GM12878 (cell line): ENCODE results near the gene PI4KA. TPM values are rescaled to one million over a fixed set of nuclear protein-coding genes. Genes with fewer than 3 reads are reported as not detected.

Experiments
- ATAC-seq: fragments of 200-7000 bp; cut with Tn5 transposase; 3 replicates; pipeline ENCODE4 v1.9.1; 2020; ENCODE audit warnings: mild to moderate bottlenecking, moderate library complexity
- BruUV-seq: library from RNA; stranded (reverse); fragments of 400-500 nt; replicated peaks from 2 replicates; lab custom pipeline; 2021; lab: Mats Ljungman, UMichigan
- CTCF ChIA-PET: fragments of 300-600 bp; sonication (Branson Sonifier 250); formaldehyde crosslinking; extraction: SDS; loops from one replicate; lab custom pipeline; 2021; ENCODE audit warnings: inconsistent platforms; lab: Yijun Ruan, JAX
- POLR2A ChIA-PET: fragments of 350-600 bp; formaldehyde crosslinking; extraction: SDS; loops from one replicate; lab custom pipeline; 2021; ENCODE audit warnings: inconsistent platforms; lab: Charles Lee
- RAD21 ChIA-PET: fragments of 300-600 bp; sonication (Branson Sonifier 250); formaldehyde crosslinking; loops from one replicate; lab custom pipeline; 2023; ENCODE audit warnings: antibody characterized with exemption; ENCODE audit not compliant: unreplicated experiment; lab: Charles Lee
- SMC1A ChIA-PET: fragments of 300-600 bp; sonication (Branson Sonifier 250); formaldehyde crosslinking; loops from one replicate; lab custom pipeline; 2023; ENCODE audit not compliant: unreplicated experiment, uncharacterized antibody; lab: Charles Lee
- DNase-seq: peaks from one replicate; pipeline ENCODE4 v3.0.0-alpha.2; 2011; ENCODE audit warnings: low read depth, low spot score
- FAIRE-seq: peaks from 3 replicates; lab custom pipeline; 2011; peaks lifted over from hg19 to GRCh38; lab: Jason Lieb, UNC
- H2AFZ ChIP-seq: 2 replicates; pipeline ENCODE4 v1.6.0; 2011; ENCODE audit warnings: low read depth, low read length, control low read depth; ENCODE audit not compliant: control insufficient read depth
- H3K27ac ChIP-seq: 2 replicates; pipeline ENCODE4 v1.5.1; 2011; ENCODE audit warnings: control low read depth; ENCODE audit not compliant: control insufficient read depth, insufficient read depth
- H3K27me3 ChIP-seq, 2 experiments: replicated peaks in 1 of 2; 2 replicates each; pipeline versions ENCODE4 v1.6.0 to v1.6.1; 2011; ENCODE audit warnings: low read length in 1 of 2; ENCODE audit not compliant: control insufficient read depth in 2 of 2, insufficient read depth in 2 of 2
- H3K36me3 ChIP-seq, 2 experiments: 2 replicates each; pipeline ENCODE4 v1.5.1; 2011; ENCODE audit warnings: low read length in 1 of 2; ENCODE audit not compliant: control insufficient read depth in 2 of 2, insufficient read depth in 2 of 2
- H3K4me1 ChIP-seq: 2 replicates; pipeline ENCODE4 v1.6.1; 2011; ENCODE audit warnings: mild to moderate bottlenecking, low read length, moderate library complexity, mixed read lengths; ENCODE audit not compliant: control insufficient read depth, insufficient read depth
- H3K4me2 ChIP-seq: 2 replicates; pipeline ENCODE4 v1.6.0; 2011; ENCODE audit warnings: control low read depth; ENCODE audit not compliant: control insufficient read depth, insufficient read depth
- H3K4me3 ChIP-seq: fragments of 200-600 bp; sonication (generic); 2 replicates; pipeline ENCODE4 v1.5.1; 2016
- H3K79me2 ChIP-seq: 2 replicates; pipeline ENCODE4 v1.6.0; 2011; ENCODE audit warnings: low read length; ENCODE audit not compliant: control insufficient read depth, insufficient read depth
- H3K9ac ChIP-seq: 2 replicates; pipeline ENCODE4 v1.8.0; 2011; ENCODE audit warnings: low read length, control low read depth, mixed read lengths; ENCODE audit not compliant: control insufficient read depth, insufficient read depth
- H3K9me3 ChIP-seq: replicated peaks from 3 replicates; pipeline ENCODE4 v1.5.1; 2011; ENCODE audit warnings: mild to moderate bottlenecking, low read length; ENCODE audit not compliant: control insufficient read depth, insufficient read depth
- H4K20me1 ChIP-seq: 2 replicates; pipeline ENCODE4 v1.6.0; 2011; ENCODE audit not compliant: control insufficient read depth, insufficient read depth
- BCL11A ChIP-seq: IDR thresholded peaks from 2 replicates; pipeline ENCODE4 v1.6.1; 2011; ENCODE audit warnings: low read depth, low read length
- HDAC2 ChIP-seq: fragments of 200-600 bp; sonication (generic); IDR thresholded peaks from 2 replicates; pipeline ENCODE4 v1.6.1; 2017
- MYB ChIP-seq: fragments of 150-350 bp; IDR thresholded peaks from 2 replicates; pipeline ENCODE4 v1.6.1; 2014; ENCODE audit warnings: mild to moderate bottlenecking, low read depth, low read length, borderline replicate concordance
- NRF1 ChIP-seq: conservative IDR thresholded peaks from 2 replicates; pipeline ENCODE4 v1.6.1; 2011; ENCODE audit warnings: mild to moderate bottlenecking, low read depth, low read length, improper control_type of control experiment
- SMAD1 ChIP-seq: fragments of 450-650 bp; IDR thresholded peaks from 2 replicates; pipeline ENCODE4 v1.6.1; 2018; ENCODE audit warnings: mild to moderate bottlenecking, low read depth; ENCODE audit not compliant: partially characterized antibody
- WRNIP1 ChIP-seq: IDR thresholded peaks from 2 replicates; pipeline ENCODE4 v1.6.1; 2011; ENCODE audit warnings: low read depth, low read length, improper control_type of control experiment, borderline replicate concordance
- WGBS: methylation state at CpG from one replicate; pipeline ENCODE4 v1.1.6; 2016; ENCODE audit warnings: low lambda C conversion rate; ENCODE audit not compliant: insufficient replicate concordance, insufficient coverage; ENCODE audit errors: missing lambda C conversion rate; 5-methylcytosine and 5-hydroxymethylcytosine counted together
- in situ Hi-C: fragments of 300-500 bp; cut with MboI; formaldehyde crosslinking; loops from 9 replicates; pipeline ENCODE4 v1.14.3; 2018; ENCODE audit warnings: mixed read lengths
- intact Hi-C: fragments of 100-400 bp; cut with micrococcal nuclease; formaldehyde crosslinking; loops from one replicate; pipeline ENCODE4 v1.14.2; 2022; ENCODE audit not compliant: unreplicated experiment
- polyA plus RNA-seq, 11 experiments: library from polyadenylated mRNA; depleted of rRNA in 4 of 11; unstranded in 6 of 11; stranded (reverse) in 5 of 11; fragments of >200 nt; fragmentation: Nextera tagmentation in 4 of 11; fragmentation: Illumina TruSeq in 1 of 11; extraction: Ambion mirVana in 4 of 11; extraction: Trizol in 1 of 11; gene quantifications; 1 replicate in 1 of 11; 2 replicates in 10 of 11; pipeline versions ENCODE4 v1.2.1 to v1.2.3, GENCODE V29; 2011 to 2016; ENCODE audit warnings: inconsistent platforms in 2 of 11, missing spikeins in 2 of 11, low read depth in 1 of 11
- total RNA-seq, 4 experiments: library from RNA; depleted of rRNA in 3 of 4; stranded (reverse); fragments of >200 nt in 3 of 4; fragmentation: Illumina TruSeq in 1 of 4; extraction: Trizol in 1 of 4; gene quantifications; 2 replicates each; pipeline versions ENCODE4 v1.2.1 to v1.2.3, GENCODE V29; 2013 to 2021
- TF ChIP-seq, protein P1 (sequence below): IDR thresholded peaks from 2 replicates; pipeline ENCODE4 v1.6.1; 2012; ENCODE audit warnings: low read depth, low read length, improper control_type of control experiment
- TF ChIP-seq, protein P2 (sequence below): fragments of 150-350 bp; IDR thresholded peaks from 2 replicates; pipeline ENCODE4 v1.6.1; 2016; ENCODE audit warnings: low read depth, low read length
- TF ChIP-seq, protein P3 (sequence below): fragments of 450-650 bp; IDR thresholded peaks from 2 replicates; pipeline ENCODE4 v1.6.1; 2017; ENCODE audit warnings: mild to moderate bottlenecking

The PI4KA gene
- total and polyA plus RNA-seq, 10 of the 15 experiments (the other 5 are each of a cell fraction or from before 2014, with no cell fraction given): 4.2 to 78.4 (median 42.1) TPM

DNA sequence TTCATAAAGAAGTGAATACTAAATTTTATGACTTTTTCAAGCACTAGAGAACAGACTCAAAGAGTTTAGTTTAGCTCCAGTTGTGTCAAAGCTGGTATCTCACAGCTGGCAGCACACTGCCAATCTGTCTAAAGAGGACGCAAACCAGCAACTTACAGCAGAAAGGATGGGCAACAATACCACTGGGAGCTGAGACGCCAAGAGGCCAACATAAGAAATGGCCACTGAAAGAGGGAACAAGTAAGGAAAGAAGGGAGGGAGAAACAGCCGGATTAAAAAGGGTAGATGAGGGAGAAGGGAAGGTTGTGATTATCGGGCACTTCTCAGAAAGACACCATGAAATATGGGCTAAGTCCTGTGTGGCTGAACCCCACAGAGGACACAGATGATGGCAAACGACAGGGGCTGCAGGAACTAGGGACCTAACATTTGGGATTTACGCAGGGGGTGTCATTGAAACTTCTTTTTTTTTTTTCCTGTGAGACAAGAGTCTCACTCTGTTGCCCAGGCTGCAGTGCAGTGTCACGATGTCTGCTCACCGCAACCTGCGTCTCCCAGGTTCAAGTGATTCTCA, 43.0 kb downstream of the PI4KA start:
- RAD21 ChIA-PET: interaction anchor here (0.9 kb wide), 1 partner anchor 9 kb away, joined by 4 read pairs; no protein-coding TSS in a partner anchor
- SMC1A ChIA-PET: no interaction called here
- no peak for FAIRE-seq
- WGBS: 83% methylated on average over 9 of the region's 9 CpGs
- Histone ChIP-seq H4K20me1 (no peaks in the 10 kb centered on the region), H3K4me3 (no peak overlapping the region), H3K79me2 (no peaks in the 10 kb centered on the region), H3K27ac (no peak overlapping the region), H3K4me2 (no peak overlapping the region), H3K4me1 (no peaks in the 10 kb centered on the region), H2AFZ (no peak overlapping the region), H3K9me3 (no peaks in the 10 kb centered on the region), H3K36me3 (peaks cover 8% of the 10 kb centered on the region in 2 experiments; a peak in 2 of 4 replicates), H3K27me3 (no peaks in the 10 kb centered on the region), H3K9ac (no peak overlapping the region)
- no peak for DNase-seq
- CTCF ChIA-PET: interaction anchor here (0.6 kb wide), 2 partner anchors 31 to 288 kb away, joined by 3 read pairs; no protein-coding TSS in a partner anchor
- intact Hi-C loops (no loop called here), in situ Hi-C loops (no loop called here)
- ATAC-seq: no peak
- TF ChIP-seq NRF1 (no peak), MYB (no peak)
- TF ChIP-seq, protein P1, sequence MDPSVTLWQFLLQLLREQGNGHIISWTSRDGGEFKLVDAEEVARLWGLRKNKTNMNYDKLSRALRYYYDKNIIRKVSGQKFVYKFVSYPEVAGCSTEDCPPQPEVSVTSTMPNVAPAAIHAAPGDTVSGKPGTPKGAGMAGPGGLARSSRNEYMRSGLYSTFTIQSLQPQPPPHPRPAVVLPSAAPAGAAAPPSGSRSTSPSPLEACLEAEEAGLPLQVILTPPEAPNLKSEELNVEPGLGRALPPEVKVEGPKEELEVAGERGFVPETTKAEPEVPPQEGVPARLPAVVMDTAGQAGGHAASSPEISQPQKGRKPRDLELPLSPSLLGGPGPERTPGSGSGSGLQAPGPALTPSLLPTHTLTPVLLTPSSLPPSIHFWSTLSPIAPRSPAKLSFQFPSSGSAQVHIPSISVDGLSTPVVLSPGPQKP: no peak
- POLR2A ChIA-PET: interaction anchor here (0.7 kb wide), 1 partner anchor 12 kb away, joined by 6 read pairs; no protein-coding TSS in a partner anchor
- no TSS peak for BruUV-seq

DNA sequence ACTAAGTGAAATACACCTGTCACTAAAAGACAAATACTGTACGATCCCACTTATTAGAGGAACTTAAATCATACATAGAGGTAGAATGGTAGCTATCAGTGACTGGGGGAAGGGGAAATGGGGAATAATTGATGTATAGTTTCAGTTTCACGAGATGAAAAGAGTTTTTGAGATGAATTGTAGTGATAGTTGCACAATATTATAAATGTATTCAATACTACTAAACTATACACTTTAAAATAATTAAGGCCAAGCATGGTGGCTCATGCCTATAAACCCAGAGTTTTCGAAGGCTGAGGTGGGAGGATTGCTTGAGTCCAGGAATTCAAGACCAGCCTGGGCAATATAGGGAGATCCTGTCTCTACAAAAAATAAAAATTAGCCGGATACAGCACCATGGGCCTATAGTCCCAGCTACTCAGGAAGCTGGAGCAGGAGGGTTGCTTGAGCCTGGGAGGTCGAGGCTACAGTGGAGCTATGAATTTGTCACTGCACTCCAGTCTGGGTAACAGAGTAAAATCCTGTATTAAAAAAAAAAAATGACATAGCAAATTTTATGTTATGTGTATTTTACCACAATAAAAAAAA, 44.3 kb downstream of the PI4KA start:
- H3K9ac ChIP-seq: no peak overlapping the region
- RAD21 ChIA-PET: no interaction called here
- CTCF ChIA-PET: interaction anchor here (1.1 kb wide), 1 partner anchor 10 kb away, joined by 5 read pairs; no protein-coding TSS in a partner anchor
- 96% methylated on average over 5 of the region's 5 CpGs for WGBS
- H3K4me1 ChIP-seq: no peaks in the 10 kb centered on the region
- no peaks in the 10 kb centered on the region for H4K20me1 ChIP-seq
- no peak overlapping the region for H3K4me2 ChIP-seq
- H3K27me3 ChIP-seq: no peaks in the 10 kb centered on the region
- DNase-seq (no peak), ATAC-seq (no peak), FAIRE-seq (no peak)
- no peaks in the 10 kb centered on the region for H3K9me3 ChIP-seq
- POLR2A ChIA-PET: no interaction called here
- SMC1A ChIA-PET: no interaction called here
- intact Hi-C loops (no loop called here), in situ Hi-C loops (no loop called here)
- no peak overlapping the region for H2AFZ ChIP-seq
- peaks cover 5% of the 10 kb centered on the region in 2 experiments; a peak in 2 of 4 replicates for H3K36me3 ChIP-seq
- no peak overlapping the region for H3K4me3 ChIP-seq
- H3K27ac ChIP-seq: no peak overlapping the region
- BruUV-seq: no TSS peak
- no peaks in the 10 kb centered on the region for H3K79me2 ChIP-seq
- TF ChIP-seq, protein P2, sequence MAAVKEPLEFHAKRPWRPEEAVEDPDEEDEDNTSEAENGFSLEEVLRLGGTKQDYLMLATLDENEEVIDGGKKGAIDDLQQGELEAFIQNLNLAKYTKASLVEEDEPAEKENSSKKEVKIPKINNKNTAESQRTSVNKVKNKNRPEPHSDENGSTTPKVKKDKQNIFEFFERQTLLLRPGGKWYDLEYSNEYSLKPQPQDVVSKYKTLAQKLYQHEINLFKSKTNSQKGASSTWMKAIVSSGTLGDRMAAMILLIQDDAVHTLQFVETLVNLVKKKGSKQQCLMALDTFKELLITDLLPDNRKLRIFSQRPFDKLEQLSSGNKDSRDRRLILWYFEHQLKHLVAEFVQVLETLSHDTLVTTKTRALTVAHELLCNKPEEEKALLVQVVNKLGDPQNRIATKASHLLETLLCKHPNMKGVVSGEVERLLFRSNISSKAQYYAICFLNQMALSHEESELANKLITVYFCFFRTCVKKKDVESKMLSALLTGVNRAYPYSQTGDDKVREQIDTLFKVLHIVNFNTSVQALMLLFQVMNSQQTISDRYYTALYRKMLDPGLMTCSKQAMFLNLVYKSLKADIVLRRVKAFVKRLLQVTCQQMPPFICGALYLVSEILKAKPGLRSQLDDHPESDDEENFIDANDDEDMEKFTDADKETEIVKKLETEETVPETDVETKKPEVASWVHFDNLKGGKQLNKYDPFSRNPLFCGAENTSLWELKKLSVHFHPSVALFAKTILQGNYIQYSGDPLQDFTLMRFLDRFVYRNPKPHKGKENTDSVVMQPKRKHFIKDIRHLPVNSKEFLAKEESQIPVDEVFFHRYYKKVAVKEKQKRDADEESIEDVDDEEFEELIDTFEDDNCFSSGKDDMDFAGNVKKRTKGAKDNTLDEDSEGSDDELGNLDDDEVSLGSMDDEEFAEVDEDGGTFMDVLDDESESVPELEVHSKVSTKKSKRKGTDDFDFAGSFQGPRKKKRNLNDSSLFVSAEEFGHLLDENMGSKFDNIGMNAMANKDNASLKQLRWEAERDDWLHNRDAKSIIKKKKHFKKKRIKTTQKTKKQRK: no peak
- TF ChIP-seq HDAC2 (no peak), SMAD1 (no peak), WRNIP1 (no peak), BCL11A (no peak)
- TF ChIP-seq, protein P3, sequence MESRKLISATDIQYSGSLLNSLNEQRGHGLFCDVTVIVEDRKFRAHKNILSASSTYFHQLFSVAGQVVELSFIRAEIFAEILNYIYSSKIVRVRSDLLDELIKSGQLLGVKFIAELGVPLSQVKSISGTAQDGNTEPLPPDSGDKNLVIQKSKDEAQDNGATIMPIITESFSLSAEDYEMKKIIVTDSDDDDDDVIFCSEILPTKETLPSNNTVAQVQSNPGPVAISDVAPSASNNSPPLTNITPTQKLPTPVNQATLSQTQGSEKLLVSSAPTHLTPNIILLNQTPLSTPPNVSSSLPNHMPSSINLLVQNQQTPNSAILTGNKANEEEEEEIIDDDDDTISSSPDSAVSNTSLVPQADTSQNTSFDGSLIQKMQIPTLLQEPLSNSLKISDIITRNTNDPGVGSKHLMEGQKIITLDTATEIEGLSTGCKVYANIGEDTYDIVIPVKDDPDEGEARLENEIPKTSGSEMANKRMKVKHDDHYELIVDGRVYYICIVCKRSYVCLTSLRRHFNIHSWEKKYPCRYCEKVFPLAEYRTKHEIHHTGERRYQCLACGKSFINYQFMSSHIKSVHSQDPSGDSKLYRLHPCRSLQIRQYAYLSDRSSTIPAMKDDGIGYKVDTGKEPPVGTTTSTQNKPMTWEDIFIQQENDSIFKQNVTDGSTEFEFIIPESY: no peak
